NCI-H2171 treated with DMSO at 0.1 percent for 48 hours (cell line): Measurements from ENCODE around the gene HOXC11.
A peak's percentile ranks its signal among the peaks of the same experiment; 100 is the strongest.

Source experiments
- DNase-seq: peaks from one replicate; lab custom pipeline; 2025; lab: John Stamatoyannopoulos, UW

HOXC11 gene

DNA sequence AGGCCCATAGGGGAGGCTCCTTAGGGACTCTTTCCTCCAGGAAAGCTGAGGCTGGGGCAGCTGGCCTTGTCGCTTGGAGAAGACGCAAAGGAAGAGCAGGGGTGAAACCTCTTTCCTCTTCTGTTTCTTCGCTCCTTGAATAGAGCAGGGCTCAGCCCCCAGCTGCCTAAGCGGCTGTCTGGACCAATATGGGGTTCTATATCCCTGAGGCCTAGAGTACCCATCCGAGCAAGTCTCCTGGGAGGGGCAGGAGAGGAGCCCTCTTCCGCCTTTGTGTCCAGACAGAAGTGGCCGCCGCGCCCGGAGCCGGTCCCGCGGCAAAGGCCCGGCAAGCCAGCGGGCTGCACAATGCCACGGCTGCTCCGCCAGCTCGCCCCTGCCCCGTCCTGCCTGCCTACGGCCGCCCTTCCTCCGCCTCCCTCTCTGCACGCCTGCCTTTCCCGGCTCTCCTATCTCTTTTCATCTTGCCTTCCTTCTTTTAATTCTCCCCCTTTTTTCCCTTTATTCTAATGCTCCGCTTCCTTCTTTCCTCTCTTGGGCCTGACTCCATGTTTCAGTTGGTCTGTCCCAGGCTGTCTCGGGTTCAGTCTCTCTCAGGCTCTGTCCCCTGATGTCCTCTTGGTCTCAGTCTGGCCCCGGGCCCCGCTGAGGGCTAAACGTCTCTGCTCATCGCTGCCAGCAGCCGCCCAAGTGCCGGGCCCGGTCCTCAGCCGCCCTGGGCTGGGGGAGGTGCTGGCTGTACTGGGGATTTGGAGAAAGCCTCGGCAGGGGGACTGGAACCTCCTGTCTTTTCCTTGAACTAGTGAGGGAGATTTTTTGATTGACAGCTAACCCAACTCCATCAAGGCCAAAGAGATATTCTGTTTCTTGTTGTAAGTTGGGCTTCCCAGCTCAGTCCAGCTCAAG is 24.5 kb downstream of the HOXC11 start:
- DNase-seq = no peak

GRCh38 chr12:53998110-53998899 is 25.4 kb downstream of the HOXC11 start:
- DNase-seq = no peak

GRCh38 chr12:53998900-53999236 is 25.9 kb downstream of the HOXC11 start:
- no peak for DNase-seq

- no peak for DNase-seq
Observed at GRCh38 chr12:53999559-54000115, 26.7 kb downstream of the HOXC11 start.

DNA sequence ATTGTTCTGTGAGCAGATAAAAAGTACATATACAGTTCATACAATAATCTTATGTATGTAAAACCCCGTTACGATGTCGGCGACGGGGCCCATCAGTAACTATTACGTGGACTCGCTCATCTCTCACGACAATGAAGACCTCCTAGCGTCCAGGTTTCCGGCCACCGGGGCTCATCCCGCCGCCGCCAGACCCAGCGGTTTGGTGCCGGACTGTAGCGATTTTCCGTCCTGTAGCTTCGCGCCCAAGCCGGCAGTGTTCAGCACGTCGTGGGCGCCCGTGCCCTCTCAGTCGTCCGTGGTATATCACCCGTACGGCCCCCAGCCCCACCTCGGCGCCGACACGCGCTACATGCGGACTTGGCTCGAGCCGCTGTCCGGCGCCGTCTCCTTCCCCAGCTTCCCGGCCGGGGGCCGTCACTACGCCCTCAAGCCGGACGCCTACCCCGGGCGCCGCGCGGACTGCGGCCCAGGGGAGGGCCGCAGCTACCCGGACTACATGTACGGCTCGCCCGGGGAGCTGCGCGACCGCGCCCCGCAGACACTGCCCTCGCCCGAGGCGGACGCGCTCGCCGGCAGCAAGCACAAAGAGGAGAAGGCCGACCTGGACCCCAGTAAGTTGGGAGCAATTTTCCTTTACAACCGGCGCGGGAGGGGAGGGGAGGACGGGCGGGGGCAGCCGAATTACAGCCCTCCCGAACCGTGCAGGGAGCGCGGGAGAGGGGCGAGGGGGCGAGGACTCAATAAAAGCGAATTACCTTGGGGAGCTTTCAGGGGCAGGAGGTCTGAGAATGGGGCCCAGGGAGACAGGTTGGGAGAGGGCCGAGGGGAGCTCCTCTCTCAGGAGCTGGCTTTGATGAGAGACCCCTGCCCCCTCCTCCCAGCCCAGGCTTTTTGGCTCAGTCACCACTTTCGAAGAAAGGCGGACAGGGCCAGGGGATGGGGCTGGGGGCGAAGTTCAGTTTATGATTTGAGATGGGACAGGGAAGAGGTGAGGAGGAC is 27.5 kb downstream of the HOXC11 start, which contains the start of gene HOXC9:
Gene HOXC9 (plus strand): TSS at position 46 of the 999 bp plus-strand sequence. CDS start 28 bp downstream, at position 74.
- DNase-seq = no peak

DNA sequence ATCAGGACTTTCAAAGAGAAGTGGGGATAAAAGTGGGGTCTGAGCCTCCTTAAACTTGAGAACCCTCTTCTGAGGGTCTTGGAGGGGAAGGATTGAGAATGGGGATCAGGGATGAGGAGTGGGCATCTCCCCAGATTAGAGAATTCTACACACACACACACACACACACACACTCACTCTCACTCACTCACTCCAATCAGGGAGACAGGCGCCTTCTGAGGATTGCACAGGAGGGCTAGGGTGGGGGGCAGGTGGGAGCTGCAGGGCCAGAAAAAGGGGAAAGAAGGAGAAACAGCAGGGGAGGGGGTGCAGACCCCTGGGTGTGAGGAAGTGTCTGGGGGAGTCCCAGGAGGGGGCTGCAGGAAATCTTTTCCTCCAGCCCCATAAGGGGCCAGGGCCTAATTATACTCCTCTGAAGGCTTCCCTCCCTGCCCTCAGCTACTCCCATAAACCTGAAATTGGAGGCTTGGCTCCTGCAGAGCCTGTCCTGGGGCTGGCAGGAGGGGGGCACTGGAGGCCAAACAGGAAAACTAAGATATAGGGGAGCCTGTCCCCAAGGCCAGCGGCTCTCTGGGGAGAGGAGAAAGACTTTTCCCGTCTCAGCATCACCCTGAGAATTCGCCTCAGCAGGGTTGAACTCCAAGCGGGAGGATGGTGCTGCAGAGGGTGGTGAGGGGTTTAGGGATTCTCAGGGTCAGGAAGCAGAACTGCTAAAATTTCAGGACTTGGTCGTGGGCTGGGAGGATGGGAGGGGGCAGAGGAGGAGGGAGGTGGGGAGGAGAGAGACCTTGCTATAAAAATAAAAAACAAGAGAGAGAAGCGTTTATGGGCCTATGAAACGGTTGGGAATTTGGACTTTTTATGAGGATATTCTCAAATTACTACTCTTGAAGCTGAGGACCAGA is 28.6 kb downstream of the HOXC11 start:
- no peak for DNase-seq

GRCh38 chr12:54002278-54002914 is 29.5 kb downstream of the HOXC11 start:
- DNase-seq = no peak

DNA sequence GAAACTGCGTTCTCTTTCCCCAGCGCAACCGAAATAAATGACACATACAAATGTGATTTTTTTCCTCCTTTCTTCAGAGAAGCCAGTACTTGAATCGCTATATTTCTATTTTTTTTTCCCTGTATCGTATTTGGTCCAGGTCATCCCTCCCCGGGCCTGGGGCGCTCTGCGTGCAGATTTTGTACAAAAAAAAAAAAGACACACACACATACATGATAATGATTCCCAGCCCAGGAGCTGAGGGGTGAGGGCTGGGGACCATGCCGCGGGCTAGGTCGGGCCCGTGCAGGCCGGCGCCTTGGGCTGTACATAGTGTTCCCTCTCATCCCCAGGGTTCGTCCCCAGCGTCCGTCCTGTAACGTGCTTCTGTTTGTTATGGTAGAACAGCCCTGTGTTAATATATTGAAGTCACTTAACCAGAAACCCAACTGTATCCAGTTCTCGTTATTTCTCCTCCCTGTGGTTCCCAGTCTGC is 30.0 kb downstream of the HOXC11 start:
- DNase-seq = no peak

GRCh38 chr12:54003625-54004024 is 30.7 kb downstream of the HOXC11 start:
- no peak for DNase-seq

GRCh38 chr12:54004063-54004840 is 31.3 kb downstream of the HOXC11 start:
- DNase-seq = no peak

DNA sequence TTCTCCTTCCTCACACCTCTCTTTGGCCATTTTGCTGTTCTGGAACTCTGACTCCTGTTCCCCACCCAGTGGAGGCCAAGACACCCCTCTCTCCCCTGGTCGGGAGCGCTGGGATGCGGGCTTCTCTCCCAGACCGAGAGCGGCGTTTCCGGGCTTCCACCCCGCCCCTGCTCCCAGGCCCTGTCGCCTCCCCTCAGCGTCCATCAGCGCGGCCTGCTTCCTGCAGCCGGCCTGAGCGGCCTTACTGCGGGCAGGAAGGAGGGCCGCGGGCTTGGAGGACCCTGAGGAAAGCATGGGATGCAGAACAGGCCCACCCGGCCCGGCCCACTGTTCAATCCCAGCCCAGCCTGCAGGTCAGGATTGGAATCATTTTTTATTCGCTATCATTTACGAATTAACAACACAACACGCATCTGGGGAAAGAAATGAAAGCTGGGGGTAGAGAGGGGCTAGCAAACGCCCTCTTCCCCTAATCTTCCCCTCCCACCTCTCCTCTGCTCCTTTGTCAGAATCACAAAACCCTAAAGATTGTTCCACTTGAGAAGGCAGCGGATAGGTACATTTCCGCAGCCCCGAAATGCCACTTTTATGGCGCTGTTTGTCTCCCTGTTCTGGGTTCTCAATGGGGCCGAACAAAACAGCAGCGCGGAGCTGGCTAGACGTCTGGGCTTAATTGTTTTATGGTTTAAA is 32.1 kb downstream of the HOXC11 start:
- DNase-seq = no peak

- no peak for DNase-seq
Observed at GRCh38 chr12:54005531-54005852, 32.6 kb downstream of the HOXC11 start.

GRCh38 chr12:54005853-54006558 is 33.1 kb downstream of the HOXC11 start:
- DNase-seq = peak; percentile 70

DNA sequence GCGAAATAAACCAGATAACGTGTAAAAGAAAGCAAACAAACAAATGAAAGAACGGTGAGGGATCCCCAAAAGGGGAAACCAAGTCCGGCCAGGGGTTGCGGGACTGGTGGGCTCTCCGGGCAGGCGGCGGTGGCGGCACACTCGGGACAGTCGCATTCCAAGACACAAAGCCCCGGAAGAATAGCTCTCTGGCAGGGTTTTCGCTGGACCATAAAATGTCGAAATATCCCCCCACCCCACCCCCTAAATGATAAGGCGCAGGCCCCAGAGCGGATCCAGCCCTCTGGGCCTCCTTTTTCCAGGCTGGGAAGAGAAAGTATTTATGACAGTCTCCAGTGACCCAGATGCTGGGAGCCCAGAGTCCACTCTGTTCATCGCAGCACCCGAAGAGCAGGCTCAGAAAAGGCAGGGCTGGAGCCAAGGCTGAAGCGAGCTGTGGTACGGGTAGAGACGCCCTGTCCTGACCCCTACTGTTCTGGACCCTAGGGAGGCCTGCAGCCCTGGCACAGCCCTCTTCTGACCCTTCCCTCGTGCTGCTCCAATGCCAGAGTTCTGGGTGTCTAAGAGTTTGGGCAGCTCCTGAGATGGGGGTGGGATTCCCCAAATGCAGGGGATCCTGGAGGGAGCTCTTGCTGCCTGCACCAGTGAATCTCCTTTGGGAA is 33.8 kb downstream of the HOXC11 start:
- no peak for DNase-seq

GRCh38 chr12:54007538-54008259 is 34.8 kb downstream of the HOXC11 start:
- no peak for DNase-seq

DNA sequence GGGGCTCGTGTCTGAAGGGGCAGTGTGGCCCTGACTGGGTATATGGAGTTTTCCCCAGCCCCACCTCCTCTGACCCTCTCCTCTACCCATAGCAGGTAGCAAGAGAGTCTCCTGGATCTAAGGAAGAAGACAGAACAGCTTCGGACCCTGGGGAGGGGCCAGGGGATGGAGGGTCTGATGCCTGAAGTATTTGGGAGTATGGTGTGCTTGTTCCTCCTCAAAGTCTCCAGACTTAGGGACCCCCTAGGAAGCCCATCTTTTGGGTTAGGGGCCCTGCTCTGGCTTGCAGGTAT is 35.3 kb downstream of the HOXC11 start:
- DNase-seq = no peak
